ENCODE data around the gene SCN4A.

GRCh38 chr17:63939884-63940283 is 32.8 kb downstream of the SCN4A start:
- TF ChIP-seq CTCF (IDR thresholded peaks at IDR 0.05): no peak
- TF ChIP-seq EZH2 (IDR thresholded peaks at IDR 0.05): no peak
- TF ChIP-seq EZH2phosphoT487 (IDR thresholded peaks at IDR 0.05): no peak

All from neural progenitor cell (in vitro differentiated cells).